ENCODE results near the gene KMT5B. TPM values are rescaled to one million over a fixed set of nuclear protein-coding genes. Genes with fewer than 3 reads are reported as not detected.

Gene KMT5B
- total and polyA plus RNA-seq, 4 donors = 15.1 to 78.2 (median 26.1) TPM

GRCh38 chr11:68146010-68146540 lies 67.0 kb downstream of the KMT5B start:
- ATAC-seq (ENCODE audit: insufficient read depth, low FRiP score) (peak; percentile 59), DNase-seq (peak in 2 of 3 donors; percentile 31 to 59)
- peak overlapping the region; percentile 22 to 63 for H3K27ac ChIP-seq (ENCODE audit: low read depth in 1 of 2, low read length in 1 of 2)

GRCh38 chr11:68145120-68145866 lies 67.8 kb downstream of the KMT5B start:
- DNase-seq (no peak), ATAC-seq (ENCODE audit: insufficient read depth, low FRiP score) (no peak)
- WGBS, 2 donors = 69 to 79% methylated on average over 14 of the region's 14 CpGs
- H3K27ac ChIP-seq (ENCODE audit: low read depth in 1 of 2, low read length in 1 of 2) = peak overlapping the region in 1 of 2 donors; percentile 41
- no peak overlapping the region for H3K9ac ChIP-seq (ENCODE audit: insufficient read depth in 1 of 2, low read length in 2 of 2)
- peaks cover 0 to 37% (median 21%) of the 10 kb centered on the region in 5 donors for H3K4me1 ChIP-seq (ENCODE audit: control insufficient read depth in 5 of 5, insufficient read depth in 5 of 5, low read length in 5 of 5)
- H3K36me3 ChIP-seq (ENCODE audit: control insufficient read depth in 4 of 4, insufficient read depth in 4 of 4, low read length in 4 of 4) = no peaks in the 10 kb centered on the region
- TF ChIP-seq CTCF (IDR thresholded peaks at IDR 0.05; ENCODE audit: control extremely low read depth, extremely low read depth) = no peak
- no peaks in the 10 kb centered on the region for H3K9me3 ChIP-seq (ENCODE audit: control insufficient read depth in 4 of 4, insufficient read depth in 3 of 4, low read length in 3 of 4)
- no peak overlapping the region for H3K4me3 ChIP-seq
- H3K27me3 ChIP-seq (ENCODE audit: control insufficient read depth in 3 of 3, insufficient read depth in 3 of 3, low read length in 2 of 3) = no peaks in the 10 kb centered on the region

More at GRCh38 chr11:68146010-68146540, 67.0 kb downstream of the KMT5B start:
- WGBS, 2 donors = 16 to 27% methylated on average over 15 of the region's 15 CpGs
- no peak for TF ChIP-seq CTCF (IDR thresholded peaks at IDR 0.05; ENCODE audit: control extremely low read depth, extremely low read depth)
- H3K9me3 ChIP-seq (ENCODE audit: control insufficient read depth in 4 of 4, insufficient read depth in 3 of 4, low read length in 3 of 4) = no peaks in the 10 kb centered on the region
- no peak overlapping the region for H3K4me3 ChIP-seq
- H3K9ac ChIP-seq (ENCODE audit: insufficient read depth in 1 of 2, low read length in 2 of 2) = no peak overlapping the region
- no peaks in the 10 kb centered on the region for H3K36me3 ChIP-seq (ENCODE audit: control insufficient read depth in 4 of 4, insufficient read depth in 4 of 4, low read length in 4 of 4)
- peaks cover 0 to 31% (median 18%) of the 10 kb centered on the region in 5 donors for H3K4me1 ChIP-seq (ENCODE audit: control insufficient read depth in 5 of 5, insufficient read depth in 5 of 5, low read length in 5 of 5)
- no peaks in the 10 kb centered on the region for H3K27me3 ChIP-seq (ENCODE audit: control insufficient read depth in 3 of 3, insufficient read depth in 3 of 3, low read length in 2 of 3)

- no peak overlapping the region for H3K4me3 ChIP-seq
- no peaks in the 10 kb centered on the region for H3K27me3 ChIP-seq (ENCODE audit: control insufficient read depth in 3 of 3, insufficient read depth in 3 of 3, low read length in 2 of 3)
- no peak for TF ChIP-seq CTCF (IDR thresholded peaks at IDR 0.05; ENCODE audit: control extremely low read depth, extremely low read depth)
- no peaks in the 10 kb centered on the region for H3K36me3 ChIP-seq (ENCODE audit: control insufficient read depth in 4 of 4, insufficient read depth in 4 of 4, low read length in 4 of 4)
- H3K4me1 ChIP-seq (ENCODE audit: control insufficient read depth in 5 of 5, insufficient read depth in 5 of 5, low read length in 5 of 5) = peaks cover 0 to 35% (median 21%) of the 10 kb centered on the region in 5 donors
- no peaks in the 10 kb centered on the region for H3K9me3 ChIP-seq (ENCODE audit: control insufficient read depth in 4 of 4, insufficient read depth in 3 of 4, low read length in 3 of 4)
- DNase-seq = no peak
- ATAC-seq (ENCODE audit: insufficient read depth, low FRiP score) = no peak
- no peak overlapping the region for H3K9ac ChIP-seq (ENCODE audit: insufficient read depth in 1 of 2, low read length in 2 of 2)
- H3K27ac ChIP-seq (ENCODE audit: low read depth in 1 of 2, low read length in 1 of 2) = no peak overlapping the region
- WGBS, 2 donors = 82 to 95% methylated on average over 4 of the region's 4 CpGs
Measured at GRCh38 chr11:68143310-68143689, 69.8 kb downstream of the KMT5B start.
